ENCODE results near the gene UGT1A7.

UGT1A7 gene

GRCh38 chr2:233671290-233672161 lies 10.2 kb upstream of the UGT1A7 start, which contains the start of gene UGT1A9:
TSS of gene UGT1A9 (plus strand) at chr2:233671898. CDS start at chr2:233671935, 37 bp downstream.
- Histone ChIP-seq H3K4me3 (ENCODE audit: low read length) (no peak within 1 kb of the TSS), H3K4me1 (ENCODE audit: control insufficient read depth, low read length) (no peaks in the 10 kb centered on the region), H3K27me3 (ENCODE audit: control insufficient read depth, low read length) (no peaks in the 10 kb centered on the region), H3F3A (ENCODE audit: control insufficient read depth, insufficient read depth) (no peaks in the 10 kb centered on the region), H3K9me2 (replicated peaks; ENCODE audit: control insufficient read depth, low read length) (no peaks in the 10 kb centered on the region), H4K20me1 (ENCODE audit: control insufficient read depth, insufficient read depth, low read depth, low read length) (no peaks in the 10 kb centered on the region), H3K9me3 (ENCODE audit: control insufficient read depth, insufficient read depth, low read length) (no peaks in the 10 kb centered on the region), H3K4me2 (ENCODE audit: low read length) (no peak within 1 kb of the TSS), H3K27ac (ENCODE audit: low read depth, low read length) (no peak within 1 kb of the TSS), H3K79me2 (ENCODE audit: control insufficient read depth, low read length) (no peaks in the 10 kb centered on the region), H3K36me3 (ENCODE audit: control insufficient read depth, low read length) (no peaks in the 10 kb centered on the region)
- TF ChIP-seq, protein P1, sequence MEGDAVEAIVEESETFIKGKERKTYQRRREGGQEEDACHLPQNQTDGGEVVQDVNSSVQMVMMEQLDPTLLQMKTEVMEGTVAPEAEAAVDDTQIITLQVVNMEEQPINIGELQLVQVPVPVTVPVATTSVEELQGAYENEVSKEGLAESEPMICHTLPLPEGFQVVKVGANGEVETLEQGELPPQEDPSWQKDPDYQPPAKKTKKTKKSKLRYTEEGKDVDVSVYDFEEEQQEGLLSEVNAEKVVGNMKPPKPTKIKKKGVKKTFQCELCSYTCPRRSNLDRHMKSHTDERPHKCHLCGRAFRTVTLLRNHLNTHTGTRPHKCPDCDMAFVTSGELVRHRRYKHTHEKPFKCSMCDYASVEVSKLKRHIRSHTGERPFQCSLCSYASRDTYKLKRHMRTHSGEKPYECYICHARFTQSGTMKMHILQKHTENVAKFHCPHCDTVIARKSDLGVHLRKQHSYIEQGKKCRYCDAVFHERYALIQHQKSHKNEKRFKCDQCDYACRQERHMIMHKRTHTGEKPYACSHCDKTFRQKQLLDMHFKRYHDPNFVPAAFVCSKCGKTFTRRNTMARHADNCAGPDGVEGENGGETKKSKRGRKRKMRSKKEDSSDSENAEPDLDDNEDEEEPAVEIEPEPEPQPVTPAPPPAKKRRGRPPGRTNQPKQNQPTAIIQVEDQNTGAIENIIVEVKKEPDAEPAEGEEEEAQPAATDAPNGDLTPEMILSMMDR (IDR thresholded peaks at IDR 0.05; ENCODE audit: low read depth, low read length, poor library complexity, severe bottlenecking), result no peak
- no peak for TF ChIP-seq EZH2phosphoT487 (IDR thresholded peaks at IDR 0.05; ENCODE audit: borderline replicate concordance, low read length)

GRCh38 chr2:233672886-233673285 lies 8.8 kb upstream of the UGT1A7 start:
- Histone ChIP-seq H3K27ac (ENCODE audit: low read depth, low read length) (no peak overlapping the region), H3K79me2 (ENCODE audit: control insufficient read depth, low read length) (no peaks in the 10 kb centered on the region), H3K9me3 (ENCODE audit: control insufficient read depth, insufficient read depth, low read length) (no peaks in the 10 kb centered on the region), H3K27me3 (ENCODE audit: control insufficient read depth, low read length) (no peaks in the 10 kb centered on the region), H3K9me2 (replicated peaks; ENCODE audit: control insufficient read depth, low read length) (no peaks in the 10 kb centered on the region), H3F3A (ENCODE audit: control insufficient read depth, insufficient read depth) (no peaks in the 10 kb centered on the region), H3K4me3 (ENCODE audit: low read length) (no peak overlapping the region), H3K36me3 (ENCODE audit: control insufficient read depth, low read length) (no peaks in the 10 kb centered on the region), H3K4me2 (ENCODE audit: low read length) (no peak overlapping the region), H3K4me1 (ENCODE audit: control insufficient read depth, low read length) (no peaks in the 10 kb centered on the region), H4K20me1 (ENCODE audit: control insufficient read depth, insufficient read depth, low read depth, low read length) (no peaks in the 10 kb centered on the region)
- no peak for TF ChIP-seq EZH2phosphoT487 (IDR thresholded peaks at IDR 0.05; ENCODE audit: borderline replicate concordance, low read length)
- TF ChIP-seq, protein P1 (IDR thresholded peaks at IDR 0.05; ENCODE audit: low read depth, low read length, poor library complexity, severe bottlenecking), result no peak

DNA sequence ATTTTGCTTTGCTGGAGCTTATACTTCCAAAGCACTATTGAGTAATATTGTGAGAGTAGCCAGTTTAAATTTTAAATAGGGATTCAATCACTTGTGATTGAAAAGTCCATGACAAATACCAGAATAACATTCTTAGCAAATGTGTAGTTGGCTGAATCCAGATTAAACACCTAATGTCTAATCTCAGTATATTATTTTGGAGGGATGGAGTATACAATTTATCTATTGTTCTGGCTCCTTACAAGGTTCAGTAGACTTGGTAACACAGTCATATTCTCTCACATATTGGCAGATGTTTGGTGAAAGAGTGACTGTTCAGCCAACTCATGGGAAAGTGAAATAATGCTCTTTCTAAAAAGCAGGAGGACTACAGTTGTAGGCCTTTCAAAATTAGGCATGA lies 7.8 kb upstream of the UGT1A7 start:
- no peaks in the 10 kb centered on the region for H3K9me3 ChIP-seq (ENCODE audit: control insufficient read depth, insufficient read depth, low read length)
- no peak overlapping the region for H3K27ac ChIP-seq (ENCODE audit: low read depth, low read length)
- H3K27me3 ChIP-seq (ENCODE audit: control insufficient read depth, low read length), result no peaks in the 10 kb centered on the region; the same call in 1 of the 2 replicates
- H3K4me1 ChIP-seq (ENCODE audit: control insufficient read depth, low read length), result no peaks in the 10 kb centered on the region
- no peaks in the 10 kb centered on the region for H4K20me1 ChIP-seq (ENCODE audit: control insufficient read depth, insufficient read depth, low read depth, low read length)
- no peaks in the 10 kb centered on the region for H3F3A ChIP-seq (ENCODE audit: control insufficient read depth, insufficient read depth)
- H3K4me3 ChIP-seq (ENCODE audit: low read length), result no peak overlapping the region
- H3K9me2 ChIP-seq (replicated peaks; ENCODE audit: control insufficient read depth, low read length), result no peaks in the 10 kb centered on the region
- H3K79me2 ChIP-seq (ENCODE audit: control insufficient read depth, low read length), result no peaks in the 10 kb centered on the region
- no peak for TF ChIP-seq EZH2phosphoT487 (IDR thresholded peaks at IDR 0.05; ENCODE audit: borderline replicate concordance, low read length)
- TF ChIP-seq, protein P1 (IDR thresholded peaks at IDR 0.05; ENCODE audit: low read depth, low read length, poor library complexity, severe bottlenecking), result no peak
- no peak overlapping the region for H3K4me2 ChIP-seq (ENCODE audit: low read length)
- H3K36me3 ChIP-seq (ENCODE audit: control insufficient read depth, low read length), result no peaks in the 10 kb centered on the region

All from DOHH2 (cell line).